Chondrocyte (in vitro differentiated cells): ENCODE results near the gene AKT3. TPM values are rescaled to one million over a fixed set of nuclear protein-coding genes. Genes with fewer than 3 reads are reported as not detected.

ENCODE experiments used
- DNase-seq: peaks from one replicate; pipeline ENCODE4 v3.0.0; 2021; ENCODE audit warnings: mixed read lengths, low spot score
- H3K27ac Mint-ChIP-seq: one replicate; pipeline ENCODE4 v1.8.0; 2021; ENCODE audit warnings: mild to moderate bottlenecking, moderate library complexity, mixed read lengths; ENCODE audit not compliant: unreplicated experiment
- H3K27me3 Mint-ChIP-seq: 2 replicates; pipeline ENCODE4 v1.8.0; 2021; ENCODE audit warnings: low read depth, mixed read lengths
- H3K36me3 Mint-ChIP-seq: 2 replicates; pipeline ENCODE4 v1.8.0; 2021; ENCODE audit warnings: low read depth, mixed read lengths
- H3K4me1 Mint-ChIP-seq: 2 replicates; pipeline ENCODE4 v1.8.0; 2021; ENCODE audit warnings: low read depth, mild to moderate bottlenecking, mixed read lengths
- H3K4me3 Mint-ChIP-seq: one replicate; pipeline ENCODE4 v1.8.0; 2021; ENCODE audit warnings: mild to moderate bottlenecking, moderate library complexity, mixed read lengths; ENCODE audit not compliant: unreplicated experiment
- H3K9me3 Mint-ChIP-seq: 2 replicates; pipeline ENCODE4 v1.8.0; 2021; ENCODE audit warnings: low read depth, mixed read lengths
- CTCF ChIP-seq: fragments of 200-600 bp; sonication (generic); IDR thresholded peaks from 2 replicates; pipeline ENCODE4 v1.5.0; 2021; ENCODE audit warnings: antibody characterized with exemption, mild to moderate bottlenecking, moderate library complexity
- total RNA-seq: library from RNA; stranded (reverse); gene quantifications from 3 replicates; pipeline ENCODE4 v1.2.1, GENCODE V29; 2021

The AKT3 gene
- total RNA-seq, 1 donor from 2014 or later, result 111 TPM

GRCh38 chr1:243503155-243503554, 346.9 kb downstream of the AKT3 start:
- Mint-ChIP-seq H3K36me3 (peaks cover 23% of the 10 kb centered on the region), H3K4me3 (no peak overlapping the region), H3K27ac (no peak overlapping the region), H3K4me1 (peaks cover 6% of the 10 kb centered on the region), H3K9me3 (no peaks in the 10 kb centered on the region), H3K27me3 (no peaks in the 10 kb centered on the region)
- TF ChIP-seq CTCF, result no peak
- DNase-seq, result no peak

GRCh38 chr1:243501002-243501401, 349.0 kb downstream of the AKT3 start:
- Mint-ChIP-seq H3K27ac (no peak overlapping the region), H3K4me1 (peaks cover 9% of the 10 kb centered on the region), H3K27me3 (no peaks in the 10 kb centered on the region), H3K9me3 (no peaks in the 10 kb centered on the region), H3K36me3 (peaks cover 28% of the 10 kb centered on the region), H3K4me3 (no peak overlapping the region)
- DNase-seq, result no peak
- no peak for TF ChIP-seq CTCF

- Mint-ChIP-seq H3K27ac (no peak overlapping the region), H3K9me3 (no peaks in the 10 kb centered on the region)
Measured at GRCh38 chr1:243500512-243500911, 349.5 kb downstream of the AKT3 start.

GRCh38 chr1:243499711-243500110, 350.3 kb downstream of the AKT3 start:
- Mint-ChIP-seq H3K27me3 (no peaks in the 10 kb centered on the region), H3K9me3 (no peaks in the 10 kb centered on the region), H3K4me3 (no peak overlapping the region), H3K4me1 (peaks cover 12% of the 10 kb centered on the region), H3K36me3 (peaks cover 23% of the 10 kb centered on the region), H3K27ac (no peak overlapping the region)
- no peak for DNase-seq
- TF ChIP-seq CTCF, result no peak

More at GRCh38 chr1:243500512-243500911, 349.5 kb downstream of the AKT3 start:
- peaks cover 28% of the 10 kb centered on the region for H3K36me3 Mint-ChIP-seq
- TF ChIP-seq CTCF, result no peak
- no peak for DNase-seq
- H3K4me3 Mint-ChIP-seq, result no peak overlapping the region
- no peaks in the 10 kb centered on the region for H3K27me3 Mint-ChIP-seq
- H3K4me1 Mint-ChIP-seq, result peaks cover 12% of the 10 kb centered on the region

- TF ChIP-seq CTCF, result no peak
- Mint-ChIP-seq H3K27me3 (no peaks in the 10 kb centered on the region), H3K27ac (no peak overlapping the region), H3K4me1 (peaks cover 12% of the 10 kb centered on the region), H3K9me3 (no peaks in the 10 kb centered on the region), H3K4me3 (no peak overlapping the region), H3K36me3 (peaks cover 23% of the 10 kb centered on the region)
- no peak for DNase-seq
Measured at GRCh38 chr1:243499248-243499647, 350.8 kb downstream of the AKT3 start.
